Heart right ventricle (tissue), 16 donors: ENCODE results near the gene ALCAM. TPM values are rescaled to one million over a fixed set of nuclear protein-coding genes. Genes with fewer than 3 reads are reported as not detected.

Experiments
- ATAC-seq, 8 donors: fragments of 200-7000 bp; cut with Tn5 transposase; one replicate each; pipeline ENCODE4 v1.9.1; 2020; ENCODE audit warnings: mild to moderate bottlenecking in 8 of 8, moderate library complexity in 8 of 8, moderate number of reproducible peaks in 1 of 8
- DNase-seq, 2 donors: peaks; one replicate each; pipeline ENCODE4 v3.0.0-alpha.2; 2020
- H3K27ac ChIP-seq, 10 donors: fragments of 200-600 bp; sonication (generic) in 2 of 10; one replicate each; pipeline versions ENCODE4 v1.5.0 to v1.8.0; 2020 to 2022; ENCODE audit warnings: mild to moderate bottlenecking in 3 of 10
- H3K27me3 ChIP-seq, 7 donors: fragments of 200-600 bp; one replicate each; pipeline ENCODE4 v1.8.0; 2021 to 2022; ENCODE audit warnings: mild to moderate bottlenecking in 2 of 7
- H3K36me3 ChIP-seq, 9 donors: fragments of 200-600 bp; sonication (generic) in 1 of 9; one replicate each; pipeline versions ENCODE4 v1.5.0 to v1.8.0; 2020 to 2022; ENCODE audit warnings: mild to moderate bottlenecking in 2 of 9
- H3K4me1 ChIP-seq, 9 donors: fragments of 200-600 bp; sonication (generic) in 1 of 9; one replicate each; pipeline versions ENCODE4 v1.5.0 to v1.8.0; 2020 to 2022; ENCODE audit warnings: mild to moderate bottlenecking in 4 of 9
- H3K4me3 ChIP-seq, 10 donors: fragments of 200-600 bp; sonication (generic) in 2 of 10; one replicate each; pipeline versions ENCODE4 v1.5.0 to v1.8.0; 2020 to 2022; ENCODE audit warnings: mild to moderate bottlenecking in 7 of 10, moderate library complexity in 2 of 10
- H3K9me3 ChIP-seq, 11 donors: fragments of 200-600 bp in 10 of 11; sonication (generic) in 2 of 11; one replicate each; pipeline versions ENCODE4 v1.5.0 to v1.8.0; 2013 to 2022; ENCODE audit warnings: mild to moderate bottlenecking in 2 of 11, control low read depth in 1 of 11, moderate library complexity in 1 of 11
- CTCF ChIP-seq, 9 donors: fragments of 200-600 bp; sonication (generic) in 2 of 9; IDR thresholded peaks; one replicate each; pipeline versions ENCODE4 v1.5.0 to v1.8.0; 2021 to 2022; ENCODE audit warnings: antibody characterized with exemption in 9 of 9, mild to moderate bottlenecking in 5 of 9, moderate library complexity in 1 of 9
- WGBS, 2 donors: extraction: QIAGEN DNeasy Blood & Tissue Kit; methylation state at CpG; one replicate each; pipeline ENCODE4 v1.1.7; 2013; ENCODE audit warnings: inconsistent platforms in 1 of 2; 5-methylcytosine and 5-hydroxymethylcytosine counted together
- intact Hi-C, 10 donors: fragments of 100-400 bp; cut with DNase I; formaldehyde crosslinking; loops; one replicate each; pipeline versions ENCODE4 v1.11.1 to v1.14.2; 2022
- polyA plus RNA-seq, 2 donors: library from polyadenylated mRNA; stranded (reverse); fragments of 200-250 nt; gene quantifications; one replicate each; pipeline ENCODE4 v1.2.3, GENCODE V29; 2013
- total RNA-seq, 10 donors: library from RNA; stranded (reverse); fragmentation: NEBNext Ultra II Directional in 3 of 10; extraction: Animal tissue kit (Norgen Biotek cat#: 25700) in 3 of 10; gene quantifications; one replicate each; pipeline versions ENCODE4 v1.2.1 to v1.2.4, GENCODE V29; 2021 to 2023
- donor health status: Arrhythmogenic right ventricular cardiomyopathy.
- donor health status: ischemic (EF 13 %, LVEDD 7.1; RV severe dilation, severe dysfunction).
- donor health status: healthy with polysubstance abuse.
- donor health status: DM: no; HTN: yes; CAD: no.
- donor health status: DM: no; HTN: no; CAD: no.
- donor health status: ischemic (EF 25% LVEDD 6.9; RV normal size, moderate dysfunction).
- donor health status: ischemic (EF 25% LVEDD 5.7; RV mildly dilated, moderate dysfunction).
- donor health status: healthy.
- donor health status: DM: yes; HTN: yes; CAD: no.
- donor health status: Ischemic cardiomyopathy.
- donor health status: ischemic (EF 35%, LVEDD 5.7; RV mildly dilated, moderate dysfunction).
- donor health status: nonischemic (EF 11% LVEDD 7.7; RV severe dilation, severe dysfunction).
- donor health status: DM: yes; HTN: yes; CAD: no.
- donor health status: PGD.
- donor health status: ischemic (EF 29% LVEDD 5.4; RV normal size, mild dysfunction).
- donor health status: nonischemic (EF 23%, LVEDD 6.1; RV moderate dilation, normal function).

ALCAM gene
- total and polyA plus RNA-seq, 12 donors: 1.3 to 23.9 (median 3.6) TPM

DNA sequence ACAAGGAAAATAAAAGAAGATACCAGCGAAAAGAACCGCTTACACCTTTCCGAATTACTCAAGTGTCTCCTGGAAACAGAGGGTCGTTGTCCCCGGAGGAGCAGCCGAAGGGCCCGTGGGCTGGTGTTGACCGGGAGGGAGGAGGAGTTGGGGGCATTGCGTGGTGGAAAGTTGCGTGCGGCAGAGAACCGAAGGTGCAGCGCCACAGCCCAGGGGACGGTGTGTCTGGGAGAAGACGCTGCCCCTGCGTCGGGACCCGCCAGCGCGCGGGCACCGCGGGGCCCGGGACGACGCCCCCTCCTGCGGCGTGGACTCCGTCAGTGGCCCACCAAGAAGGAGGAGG, 325 bp downstream of the ALCAM start:
- Histone ChIP-seq H3K4me1 (peaks cover 0 to 47% (median 34%) of the 10 kb centered on the region in 9 donors), H3K27ac (peak overlapping the region in 6 of 10 donors; percentile 13 to 83 (median 41)), H3K27me3 (peaks cover 0 to 6% (median 0%) of the 10 kb centered on the region in 7 donors), H3K9me3 (no peaks in the 10 kb centered on the region), H3K36me3 (no peaks in the 10 kb centered on the region), H3K4me3 (peak overlapping the region; percentile 36 to 77 (median 62))
- DNase-seq (peak in 1 of 2 donors; percentile 14), ATAC-seq (peak in 5 of 8 donors; percentile 5 to 35 (median 12))
- intact Hi-C loops: loop anchor here in 6 of 10 donors (5.0 to 10.0 kb wide), 6 partner anchors 150 to 1095 kb away; no protein-coding TSS in a partner anchor
- no peak for TF ChIP-seq CTCF (IDR thresholded peaks at IDR 0.05)
- WGBS, 2 donors: 0 to 1% methylated on average over 29 of the region's 29 CpGs

- ATAC-seq: peak in 7 of 8 donors; percentile 29 to 47 (median 40)
- H3K27ac ChIP-seq: peak overlapping the region in 7 of 10 donors; percentile 17 to 83 (median 45)
- H3K27me3 ChIP-seq: peaks cover 0 to 6% (median 0%) of the 10 kb centered on the region in 7 donors
Measured at GRCh38 chr3:105367406-105368213, 901 bp downstream of the ALCAM start.

DNA sequence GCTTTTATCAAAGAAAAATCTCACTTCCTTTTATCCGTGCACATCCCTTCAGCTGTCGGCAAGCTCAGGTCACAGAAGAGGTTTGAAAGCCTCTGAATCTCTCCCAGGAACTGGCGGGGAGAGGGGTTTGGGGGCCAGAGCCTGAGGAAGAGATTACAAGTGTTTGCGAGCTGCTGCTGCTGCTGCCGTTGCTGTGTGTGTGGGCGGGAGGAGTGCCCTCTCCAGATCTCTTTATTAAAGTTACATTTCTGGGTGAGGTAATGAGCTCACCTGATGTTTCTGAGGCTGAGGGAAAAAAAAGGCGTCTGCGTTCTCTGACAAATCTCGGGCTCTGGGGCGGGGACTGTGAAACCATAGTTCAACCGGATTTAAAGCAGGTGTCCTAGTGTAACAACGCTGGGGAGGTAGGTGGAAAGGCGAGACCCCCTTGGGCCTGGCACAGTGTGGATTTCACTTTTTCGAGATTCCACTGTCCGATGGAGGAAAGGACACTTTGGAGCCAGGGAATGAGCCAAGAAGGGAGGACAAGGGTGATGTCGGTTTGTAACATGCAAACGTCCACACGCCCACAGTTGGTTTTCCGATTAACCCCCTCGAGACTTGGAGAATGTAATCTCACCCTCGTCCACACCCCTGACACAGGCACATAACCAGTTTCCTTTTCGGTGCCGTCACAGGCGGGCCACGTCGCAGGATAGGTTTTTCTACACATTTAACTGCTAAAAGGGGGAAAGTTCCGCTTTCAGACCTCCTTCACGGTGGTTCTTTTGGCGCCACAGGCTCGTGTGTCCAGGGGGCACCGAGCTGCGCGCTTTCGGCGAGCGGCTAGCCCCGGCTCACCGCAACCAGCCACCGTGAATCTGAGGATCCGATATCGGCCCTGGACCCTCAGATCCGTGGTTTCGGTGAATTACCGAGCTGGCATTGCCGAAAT, 2.1 kb downstream of the ALCAM start:
- 1% methylated on average over 45 of the region's 45 CpGs for WGBS, 2 donors
- no peaks in the 10 kb centered on the region for H3K9me3 ChIP-seq
- peak overlapping the region; percentile 36 to 77 (median 62) for H3K4me3 ChIP-seq
- peaks cover 0 to 6% (median 0%) of the 10 kb centered on the region in 7 donors for H3K27me3 ChIP-seq
- DNase-seq (peak; percentile 11 to 14), ATAC-seq (peak in 2 of 8 donors; percentile 2 to 17)
- H3K4me1 ChIP-seq: peaks cover 0 to 47% (median 34%) of the 10 kb centered on the region in 9 donors
- intact Hi-C loops: loop anchor here in 6 of 10 donors (5.0 to 10.0 kb wide), 6 partner anchors 148 to 1097 kb away; no protein-coding TSS in a partner anchor
- H3K36me3 ChIP-seq: no peaks in the 10 kb centered on the region
- peak overlapping the region in 7 of 10 donors; percentile 29 to 83 (median 45) for H3K27ac ChIP-seq
- no peak for TF ChIP-seq CTCF (IDR thresholded peaks at IDR 0.05)

More at GRCh38 chr3:105367406-105368213, 901 bp downstream of the ALCAM start:
- Histone ChIP-seq H3K36me3 (no peaks in the 10 kb centered on the region), H3K9me3 (no peaks in the 10 kb centered on the region), H3K4me3 (peak overlapping the region; percentile 36 to 77 (median 62)), H3K4me1 (peaks cover 0 to 47% (median 34%) of the 10 kb centered on the region in 9 donors)
- peak; percentile 39 to 54 for DNase-seq
- WGBS, 2 donors: 2 to 3% methylated on average over 31 to 37 of the region's 37 CpGs
- TF ChIP-seq CTCF (IDR thresholded peaks at IDR 0.05): peak in 2 of 9 donors; percentile 12 to 18
- intact Hi-C loops: loop anchor here in 6 of 10 donors (5.0 to 10.0 kb wide), 6 partner anchors 150 to 1095 kb away; no protein-coding TSS in a partner anchor
